DMS 273 treated with DMSO at 0.1 percent for 48 hours (cell line): ENCODE data around the gene COL6A5.
"Not testable (repeated sequence)": the region's sequence is repeated elsewhere in the genome, so short reads cannot be mapped to it uniquely, and the experiment has no call there.

Experiments used
- DNase-seq: peaks from one replicate; lab custom pipeline; 2025; lab: John Stamatoyannopoulos, UW

COL6A5 gene

DNA sequence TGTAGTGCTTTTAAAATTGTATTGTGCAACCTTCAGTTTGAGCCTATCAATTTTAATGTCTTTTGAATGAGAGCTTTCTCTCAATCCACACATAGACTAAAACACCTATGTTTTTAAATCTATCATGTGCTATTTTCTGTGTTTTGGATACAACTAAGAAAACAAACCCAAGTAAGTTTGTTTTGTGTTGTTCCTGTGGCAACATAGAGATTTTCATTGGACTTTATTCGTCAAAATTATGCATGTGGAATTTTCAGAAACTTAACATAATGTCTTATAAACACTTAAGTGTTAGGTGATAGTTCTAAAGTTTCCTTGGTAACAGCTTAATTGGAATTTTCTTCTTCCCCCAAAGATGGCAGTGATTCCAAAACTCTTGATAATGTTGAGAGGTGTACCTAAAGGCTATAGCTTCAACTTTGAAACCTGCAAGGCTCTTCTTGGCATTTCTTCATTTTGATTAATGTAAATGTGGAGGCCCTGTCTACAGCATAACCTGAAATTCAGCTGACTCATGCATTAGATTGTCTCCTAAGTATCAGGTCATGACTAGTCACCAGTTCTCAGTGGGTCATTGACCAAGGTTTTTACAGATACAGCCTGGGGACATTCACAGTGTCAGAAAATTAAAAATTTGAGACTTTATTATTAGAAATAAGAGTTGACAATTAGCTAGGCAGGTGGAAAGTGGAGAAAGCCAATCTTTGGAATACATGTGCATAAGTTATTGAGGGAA is 44.4 kb downstream of the COL6A5 start:
- DNase-seq = no peak

DNA sequence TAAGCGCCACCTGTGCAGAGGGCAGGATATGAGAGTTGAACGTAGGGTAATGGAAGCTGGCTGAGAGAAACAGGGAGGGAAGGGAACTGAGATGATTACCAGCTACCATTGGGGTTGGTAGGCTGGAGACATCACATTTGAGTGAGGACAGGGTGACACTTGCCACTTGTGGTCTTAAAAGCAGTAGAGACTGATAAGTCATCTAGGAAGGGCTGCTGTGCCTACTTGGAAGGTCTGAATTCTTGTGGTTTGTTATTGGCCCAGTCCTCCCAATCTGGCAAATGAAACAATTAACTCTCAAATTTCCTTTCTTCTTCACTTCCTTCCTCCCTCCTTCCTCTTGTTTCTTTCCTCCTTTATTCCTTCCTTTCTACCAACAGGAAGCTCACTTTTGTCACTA is 46.8 kb downstream of the COL6A5 start:
- no peak for DNase-seq

DNA sequence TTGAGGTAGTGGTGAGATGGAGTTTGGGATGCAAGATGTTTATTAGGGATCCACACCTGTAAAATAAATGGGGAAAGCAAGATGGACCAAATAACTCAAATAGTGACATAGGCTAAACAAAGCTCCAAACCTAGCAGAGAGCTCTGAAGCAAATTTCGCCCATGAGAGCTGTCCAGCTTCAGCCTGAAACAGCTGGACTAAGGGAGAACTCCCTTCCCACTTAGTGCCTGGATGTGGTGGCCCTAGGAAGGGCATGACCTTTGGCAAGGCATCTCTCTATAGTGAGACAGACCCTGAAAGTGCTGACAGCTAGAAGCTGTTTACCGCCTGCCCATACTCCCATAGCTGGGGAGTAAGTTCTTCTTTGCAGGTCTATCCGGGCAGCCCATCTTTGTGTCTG is 48.1 kb downstream of the COL6A5 start:
- no peak for DNase-seq

DNA sequence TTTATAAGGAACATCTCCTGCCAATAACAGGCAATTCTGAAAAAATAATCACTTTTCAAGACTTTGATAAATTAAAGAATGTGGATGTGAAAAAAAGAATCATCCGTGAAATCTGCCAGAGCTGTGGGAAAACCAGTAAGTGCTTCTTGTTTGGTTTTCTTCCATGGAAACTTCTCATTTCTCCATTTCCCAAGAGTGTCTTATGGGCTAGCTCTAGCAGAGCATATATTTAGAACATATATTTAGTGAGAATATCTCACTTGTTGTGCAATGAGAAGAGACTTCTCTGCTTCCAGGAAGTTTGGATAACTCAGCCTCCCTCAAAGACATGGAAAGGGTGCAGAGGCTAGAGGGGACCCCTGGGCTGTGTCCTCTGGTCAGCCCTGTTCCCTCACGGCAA is 49.9 kb downstream of the COL6A5 start:
- no peak for DNase-seq

DNA sequence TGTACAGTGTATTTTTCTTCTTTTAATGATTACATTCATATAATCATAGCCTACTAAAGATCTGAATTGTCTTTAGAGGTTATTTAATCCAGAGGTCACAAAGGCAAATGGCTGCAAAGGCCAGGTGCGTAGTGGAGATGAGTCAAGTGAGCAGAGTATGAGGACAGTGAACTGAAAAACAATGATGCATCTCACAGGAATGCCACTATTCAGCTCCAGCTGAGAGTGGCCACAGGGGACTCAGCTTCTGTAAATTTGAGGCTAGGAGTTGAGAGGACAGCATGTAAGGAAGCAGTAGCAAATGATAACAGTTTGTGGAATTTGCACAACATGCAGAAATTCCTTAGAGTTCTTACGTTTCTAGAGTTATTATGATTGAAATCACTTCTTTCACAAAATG is 50.4 kb downstream of the COL6A5 start:
- DNase-seq = no peak

DNA sequence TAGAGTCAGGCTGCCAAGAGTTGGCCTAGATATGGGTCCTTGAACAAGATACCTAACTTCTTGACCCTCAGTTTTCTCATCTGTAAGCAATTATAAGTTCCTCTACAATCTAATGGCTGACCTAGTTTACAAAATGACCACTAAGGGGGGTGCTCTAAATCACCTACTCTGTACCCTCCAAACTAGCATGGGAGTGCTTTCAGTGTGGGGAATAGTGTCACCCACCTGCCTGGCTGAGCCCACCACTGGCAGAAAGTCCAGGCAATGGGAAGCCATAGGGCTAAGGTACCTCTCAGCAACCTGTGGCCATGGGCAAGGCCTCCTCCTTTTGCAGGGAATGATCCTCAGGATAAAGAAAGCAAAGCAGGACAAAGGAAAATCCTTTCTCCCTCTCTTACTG is 58.9 kb downstream of the COL6A5 start:
- DNase-seq = no peak

DNA sequence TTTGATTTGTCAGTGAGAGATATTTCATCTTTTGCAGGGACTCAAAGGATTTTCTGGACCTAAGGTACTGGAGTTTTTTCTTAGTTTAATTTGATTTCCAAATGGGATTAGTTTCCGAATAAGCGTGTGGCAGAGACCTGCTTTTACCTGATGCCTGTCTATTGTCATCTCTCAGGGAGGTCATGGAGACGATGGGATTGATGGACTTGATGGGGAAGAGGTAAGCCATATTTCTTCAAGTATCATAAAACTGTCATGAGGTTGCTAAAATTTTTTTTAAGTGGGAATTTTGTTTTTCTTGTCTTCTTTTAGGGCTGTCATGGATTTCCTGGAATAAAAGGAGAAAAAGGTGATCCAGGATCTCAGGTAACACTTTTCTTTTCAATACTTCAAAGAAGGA is 60.5 kb downstream of the COL6A5 start:
- DNase-seq = no peak

DNA sequence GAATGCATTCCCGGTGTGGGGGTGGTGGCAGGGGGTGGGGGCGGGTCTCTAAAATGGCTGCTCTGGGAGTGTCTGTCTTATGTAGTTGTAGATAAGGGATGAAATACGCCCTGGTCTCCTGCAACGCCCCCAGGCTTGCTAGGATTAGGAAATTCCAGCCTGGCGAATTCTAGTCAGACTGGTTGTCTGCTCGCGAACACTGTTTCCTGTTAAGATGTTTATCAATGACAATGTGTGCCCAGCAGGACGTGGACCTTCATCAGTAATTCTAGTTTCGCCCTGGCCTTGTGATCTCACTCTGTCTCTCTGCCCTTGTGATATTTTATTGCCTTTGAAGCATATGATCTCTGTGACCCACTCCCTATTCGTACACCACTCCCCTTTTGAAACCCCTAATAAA is 62.8 kb downstream of the COL6A5 start:
- DNase-seq = not testable (repeated sequence)

DNA sequence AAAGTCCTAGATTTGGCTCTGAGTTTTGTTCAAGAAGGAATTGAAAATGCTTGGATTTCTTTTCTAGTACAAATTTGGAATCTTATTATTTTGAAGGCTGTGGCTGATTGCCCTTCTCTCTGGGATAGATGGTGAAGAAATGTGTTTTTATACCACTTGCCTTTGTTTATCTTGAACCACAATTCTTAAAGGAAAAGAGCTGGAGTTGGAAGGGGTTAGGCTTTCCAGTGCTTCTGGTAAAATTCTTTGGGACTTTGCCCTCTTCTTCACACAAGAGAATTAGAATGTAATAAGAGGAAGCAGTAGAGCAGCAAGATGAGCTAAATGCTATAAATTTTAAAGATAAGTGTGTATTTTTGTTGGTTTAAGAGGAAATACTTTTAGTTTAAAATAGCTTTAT is 65.8 kb downstream of the COL6A5 start:
- no peak for DNase-seq

DNA sequence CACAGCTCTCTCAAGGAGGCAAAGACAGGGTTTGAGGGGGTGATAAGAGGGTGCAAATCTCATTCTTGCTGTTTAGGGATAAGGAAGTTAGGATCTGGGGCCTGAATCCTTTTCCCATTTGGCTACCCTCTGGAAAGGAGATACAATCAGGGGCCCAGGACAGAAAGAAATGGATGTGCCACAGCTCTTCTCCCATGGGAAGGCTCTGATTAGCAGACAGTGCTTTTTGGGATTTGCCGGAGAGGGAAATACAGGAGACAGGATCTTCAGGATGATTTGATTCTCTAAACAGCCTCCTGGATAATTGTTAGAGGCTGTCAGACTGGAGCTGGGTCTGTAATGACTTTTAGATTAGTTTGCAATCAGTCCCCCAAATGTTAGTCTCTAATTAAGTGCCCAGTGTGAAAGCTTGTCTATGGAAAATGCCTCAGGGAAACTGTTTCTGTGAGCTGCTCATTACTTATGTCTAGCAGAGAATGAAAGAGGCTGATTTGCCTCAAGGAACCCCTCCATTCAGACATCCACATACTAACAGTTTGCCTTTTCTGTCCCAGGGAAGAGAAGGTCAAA is 67.6 kb downstream of the COL6A5 start:
- no peak for DNase-seq

DNA sequence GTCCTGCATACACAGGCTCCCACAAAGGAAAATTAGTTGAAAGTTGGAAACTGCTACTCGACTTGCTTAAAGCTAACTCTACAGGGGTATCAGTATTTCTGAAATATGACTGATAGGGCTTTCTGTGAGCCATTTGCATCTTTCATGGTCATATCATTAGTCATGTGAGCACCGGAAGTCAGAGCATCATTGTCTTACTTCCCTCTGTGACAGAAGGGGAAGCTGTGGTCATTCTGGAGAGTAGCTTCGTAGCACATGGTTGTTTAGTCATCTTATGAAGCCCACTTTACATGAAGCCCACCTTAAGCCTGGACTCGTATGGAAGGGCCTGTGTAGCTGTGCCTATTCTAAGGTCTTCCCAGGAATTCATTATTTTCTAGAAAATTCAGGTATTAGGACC is 69.0 kb downstream of the COL6A5 start:
- no peak for DNase-seq

DNA sequence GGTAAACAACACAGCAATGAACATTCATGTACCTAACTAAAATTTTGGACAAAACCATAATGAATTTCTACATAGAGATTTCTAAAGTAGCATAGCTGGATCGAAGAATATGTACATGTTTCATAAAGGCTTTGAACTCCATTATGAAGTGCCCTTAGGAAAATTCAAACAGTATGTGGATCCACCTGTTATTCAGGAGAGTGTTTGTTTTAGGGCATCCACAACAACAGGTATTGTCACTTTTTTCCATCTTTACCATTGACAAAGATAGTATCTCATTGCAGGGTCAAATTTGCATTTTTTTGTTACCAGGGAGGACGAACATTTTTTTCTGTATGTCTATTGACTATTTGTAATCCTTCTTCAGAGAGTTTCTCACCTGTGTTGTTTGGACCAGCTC is 75.0 kb downstream of the COL6A5 start:
- no peak for DNase-seq

DNA sequence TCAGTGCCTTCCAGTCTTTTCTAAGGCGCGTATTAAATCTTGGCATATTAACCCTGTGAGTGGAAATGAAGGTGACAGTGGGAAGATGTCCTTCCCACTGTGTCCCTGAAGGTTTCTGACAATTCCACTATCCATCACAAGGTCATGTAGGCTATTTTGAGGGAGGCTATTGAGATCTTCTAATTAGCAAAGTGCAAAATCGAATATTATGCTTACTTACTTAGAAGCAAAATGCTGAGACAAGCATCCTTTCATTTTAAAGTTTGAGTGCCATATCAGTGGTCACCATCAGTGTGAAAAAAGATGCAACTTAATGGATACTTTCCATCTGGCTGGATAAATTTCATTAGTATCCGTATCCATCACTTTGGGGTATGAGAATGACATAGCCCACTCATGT is 77.6 kb downstream of the COL6A5 start:
- DNase-seq = no peak

DNA sequence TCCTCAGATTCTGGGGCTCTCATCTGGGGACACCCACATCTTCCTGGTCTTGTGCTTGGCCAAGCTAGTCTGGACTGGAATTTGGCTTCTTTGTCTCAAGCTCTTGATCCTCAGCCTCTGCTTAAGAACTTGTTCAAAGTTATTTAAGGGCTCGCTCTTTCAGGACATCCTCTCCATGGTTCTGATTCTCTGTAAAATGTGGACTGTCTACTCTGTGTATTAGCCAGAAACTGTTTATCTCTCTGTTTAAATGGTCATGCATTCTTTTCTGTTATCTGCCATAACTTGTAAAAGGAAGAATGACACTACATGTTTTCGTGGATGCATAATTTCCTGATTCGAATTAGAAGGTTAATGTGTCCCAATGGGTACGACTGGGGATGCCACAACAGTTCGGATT is 79.4 kb downstream of the COL6A5 start:
- DNase-seq = no peak

DNA sequence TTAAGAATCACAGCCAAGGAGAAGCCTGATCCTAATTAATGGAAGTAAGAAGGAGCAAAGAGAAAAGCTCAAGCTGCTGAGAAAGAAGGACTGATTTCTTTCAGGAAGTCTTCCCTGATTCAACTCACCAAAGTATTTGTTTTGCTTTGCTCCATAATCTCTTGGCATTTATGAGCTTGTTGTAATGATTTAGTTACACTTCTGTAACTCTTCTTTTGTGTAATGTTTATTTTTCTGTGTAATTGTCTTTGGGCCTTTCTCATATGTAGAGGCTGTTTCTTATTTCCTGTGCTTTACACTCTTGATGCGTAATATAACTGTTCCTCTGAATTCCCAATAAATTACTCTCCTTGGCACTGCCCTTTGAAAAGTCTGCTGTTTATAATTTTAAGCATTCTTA is 80.0 kb downstream of the COL6A5 start:
- DNase-seq = no peak

DNA sequence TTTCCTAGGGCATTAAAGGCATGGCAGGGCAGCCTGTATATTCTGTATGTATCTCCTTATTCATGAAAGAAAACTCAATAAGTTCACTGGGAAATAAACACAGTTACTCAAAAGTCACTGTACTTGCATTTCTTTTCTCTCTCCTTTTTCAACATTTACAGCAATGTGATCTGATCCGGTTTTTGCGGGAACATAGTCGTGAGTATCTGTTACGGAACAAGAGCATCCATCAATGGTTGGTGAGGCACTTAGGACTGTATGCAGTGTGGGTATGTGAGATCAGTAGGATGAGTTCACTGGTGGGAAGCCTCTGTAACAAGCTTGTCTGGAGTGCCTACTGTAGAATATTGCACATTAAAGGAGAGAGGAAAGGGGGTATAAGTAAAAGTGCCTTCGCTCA is 80.7 kb downstream of the COL6A5 start:
- DNase-seq = no peak

DNA sequence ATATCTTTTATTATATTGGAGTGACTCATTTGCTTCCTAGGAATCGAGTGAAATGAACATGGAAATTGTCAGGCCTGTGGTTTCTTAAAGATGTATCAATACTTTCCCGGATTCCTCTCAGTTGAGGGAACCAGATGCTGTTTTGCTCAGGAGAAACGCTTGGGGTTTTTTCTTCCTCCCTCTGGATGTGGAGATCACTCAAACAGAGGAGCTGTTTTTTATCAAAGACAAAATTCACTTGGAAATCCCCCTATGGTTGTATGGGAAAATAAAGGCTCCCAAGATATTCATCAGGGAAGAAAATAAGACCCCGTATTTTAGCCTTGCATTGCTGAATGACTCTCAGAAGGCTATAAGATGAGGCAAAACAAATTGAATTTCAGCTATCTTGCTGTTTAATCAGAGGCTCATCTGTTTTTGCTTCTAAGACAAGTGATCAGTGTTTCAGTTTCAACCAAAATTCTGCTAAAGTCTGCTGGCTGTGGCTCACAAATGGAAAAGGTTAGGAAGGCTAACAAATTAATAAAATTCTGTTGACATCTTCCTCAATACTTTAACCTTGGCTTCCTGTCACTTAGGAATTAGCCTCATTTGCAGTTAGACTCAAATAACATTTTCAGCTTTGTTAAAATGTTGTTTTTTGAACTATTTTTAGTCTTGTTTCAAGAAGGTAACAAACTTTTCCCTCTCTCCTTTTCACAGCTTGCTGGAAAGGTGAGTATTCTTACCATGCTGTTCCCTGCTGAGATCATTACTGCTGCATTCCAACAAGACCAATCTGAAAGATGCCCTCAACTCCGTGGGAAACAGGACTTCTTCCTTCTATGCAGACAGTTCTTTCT is 83.6 kb downstream of the COL6A5 start:
- DNase-seq = no peak

DNA sequence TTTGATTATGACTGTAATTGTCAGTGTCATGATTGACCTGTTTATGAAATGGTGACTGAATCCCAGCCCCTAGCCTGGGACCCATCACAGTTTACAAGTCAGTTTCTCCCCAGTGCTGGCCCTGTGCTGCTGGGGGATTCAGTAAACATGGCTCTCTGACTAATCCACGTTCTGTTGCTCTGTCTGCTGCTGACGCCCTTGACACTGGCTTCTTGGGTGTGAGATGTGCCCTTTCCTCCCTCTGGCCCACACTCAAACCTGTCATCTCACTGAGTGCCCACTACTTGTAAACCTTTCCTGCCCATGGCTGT is 84.2 kb downstream of the COL6A5 start:
- DNase-seq = no peak

DNA sequence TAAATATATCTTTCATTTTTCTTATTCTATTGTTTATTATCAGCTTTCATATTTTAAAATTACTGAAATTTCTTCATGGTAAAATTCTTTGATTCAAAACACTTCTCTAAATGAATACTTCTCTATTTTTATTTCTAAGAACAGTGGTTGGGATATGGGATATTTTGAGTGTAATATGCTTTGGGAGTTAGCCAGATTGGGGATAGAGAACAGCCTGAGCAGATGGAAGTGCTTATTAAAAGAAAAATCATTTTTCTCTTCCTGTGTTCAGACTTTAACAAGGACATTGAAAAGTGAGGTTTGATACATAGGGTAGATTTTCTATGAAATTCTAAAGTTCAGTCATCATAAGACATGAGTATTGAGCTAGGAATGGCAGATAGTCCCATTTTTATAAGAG is 84.8 kb downstream of the COL6A5 start:
- no peak for DNase-seq

DNA sequence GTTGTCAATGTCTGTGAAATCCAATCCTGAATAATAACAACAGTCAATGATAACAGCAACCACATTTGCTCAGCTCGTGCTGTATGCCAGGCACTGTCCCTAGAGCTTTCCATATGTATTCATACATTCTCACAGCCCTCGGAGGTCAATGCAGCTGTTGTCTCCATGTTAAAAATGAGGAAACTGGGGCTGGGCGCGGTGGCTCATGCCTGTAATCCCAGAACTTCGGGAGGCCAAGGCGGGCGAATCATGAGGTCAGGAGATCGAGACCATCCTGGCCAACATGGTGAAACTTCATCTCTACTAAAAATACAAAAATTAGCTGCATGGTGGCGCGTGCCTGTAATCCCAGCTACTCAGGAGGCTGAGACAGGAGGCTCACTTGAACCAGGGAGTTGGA is 86.6 kb downstream of the COL6A5 start:
- not testable (repeated sequence) for DNase-seq

DNA sequence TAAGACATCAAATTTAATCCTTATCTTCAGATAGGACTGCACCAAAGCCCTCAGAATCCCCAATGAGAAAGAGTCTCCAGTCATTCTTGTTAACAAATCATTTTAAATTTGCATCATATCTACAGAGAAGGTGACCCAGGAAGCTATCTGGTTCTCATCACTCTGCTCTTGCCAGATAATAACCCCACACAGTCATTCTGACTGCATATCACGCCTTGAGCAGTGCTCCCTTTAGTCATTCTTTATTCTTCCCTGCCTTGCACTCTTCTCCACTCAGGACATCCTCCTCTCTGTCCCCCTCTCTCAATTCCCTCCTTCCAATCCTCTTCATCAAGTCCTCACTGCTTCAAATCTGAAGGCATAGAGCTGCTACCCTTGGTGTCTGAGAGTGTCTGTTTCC is 87.8 kb downstream of the COL6A5 start:
- DNase-seq = no peak

DNA sequence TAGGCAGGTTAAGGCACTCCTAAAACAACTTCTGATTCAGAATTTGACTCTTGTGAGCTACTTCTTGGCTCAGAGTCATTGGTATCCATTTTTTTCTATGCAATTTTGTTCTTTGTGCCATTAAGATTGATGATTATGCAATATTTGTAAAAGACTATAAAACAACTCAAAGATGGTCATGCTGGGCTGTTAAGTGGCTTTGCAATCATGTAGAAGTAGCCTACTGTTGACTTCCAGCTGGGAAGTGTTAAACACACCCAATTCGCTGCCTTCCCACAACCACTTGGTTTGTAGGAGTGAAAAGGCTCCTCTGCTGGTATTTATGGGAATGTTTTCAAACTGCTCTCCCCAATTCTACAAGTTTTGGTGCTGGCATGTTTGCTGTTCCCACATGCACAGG is 96.8 kb downstream of the COL6A5 start:
- DNase-seq = no peak

DNA sequence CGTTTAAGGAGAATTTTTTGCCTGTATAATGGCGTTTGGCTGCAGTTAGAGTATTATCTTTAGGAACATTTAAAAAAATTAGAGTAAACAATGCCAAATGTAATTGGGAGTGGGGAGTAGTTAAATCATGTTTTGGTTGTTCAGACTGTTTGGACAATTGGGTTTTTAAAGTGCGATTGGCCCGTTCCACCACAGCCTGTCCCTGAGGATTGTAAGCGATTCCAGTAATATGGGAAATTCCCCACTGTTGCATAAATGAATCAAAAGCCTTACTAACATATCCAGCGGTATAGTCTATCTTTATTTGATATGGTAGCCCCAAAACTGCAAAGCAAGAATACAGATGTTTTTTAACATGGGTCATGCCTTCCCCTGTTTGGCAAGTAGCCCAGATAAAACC is 101.4 kb downstream of the COL6A5 start:
- not testable (repeated sequence) for DNase-seq

DNA sequence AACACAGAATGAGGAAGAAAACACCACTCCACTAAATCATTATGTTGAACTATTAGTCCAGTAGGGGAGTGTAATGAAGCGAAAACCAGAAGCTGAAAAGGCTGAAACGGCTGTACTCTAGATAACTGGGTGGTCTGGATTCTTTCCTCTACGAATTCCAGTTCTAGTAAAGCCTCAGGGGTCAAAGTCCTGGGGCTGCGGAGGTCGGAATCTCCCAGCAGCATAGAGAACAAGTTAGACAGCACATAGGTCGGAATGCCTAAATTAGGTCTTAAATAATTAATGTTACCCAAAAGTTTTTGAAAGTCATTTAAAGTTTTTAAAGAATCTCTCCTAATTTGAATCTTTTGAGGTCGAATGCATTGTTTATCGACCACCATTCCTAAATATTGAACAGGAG is 102.7 kb downstream of the COL6A5 start:
- not testable (repeated sequence) for DNase-seq
